ENCODE data around the gene COL4A2.

Gene COL4A2

GRCh38 chr13:110336108-110336507 lies 29.0 kb downstream of the COL4A2 start:
- 0 out of 2 replicates have a peak, but pooled peaks cover 3% of the 10 kb centered on the region for H3K4me1 ChIP-seq (ENCODE audit: control insufficient read depth, insufficient read depth, low read length)
- ChIA-PET POLR2A (no interaction called here), CTCF (no interaction called here)
- no peak overlapping the region for H3K27ac ChIP-seq (ENCODE audit: extremely low read depth, low read depth, low read length)
- H3K4me3 ChIP-seq (ENCODE audit: low read depth, low read length): no peak overlapping the region
- no peaks in the 10 kb centered on the region for H3K36me3 ChIP-seq (ENCODE audit: control insufficient read depth in 2 of 2, insufficient read depth in 1 of 2, low read length in 2 of 2)
- no peaks in the 10 kb centered on the region for H3K9me3 ChIP-seq (ENCODE audit: control insufficient read depth, insufficient read depth, low read depth, low read length)
- TF ChIP-seq GLI4 (tag by site-specific recombination; IDR thresholded peaks at IDR 0.05) (no peak), SCRT2 (tag by site-specific recombination; IDR thresholded peaks at IDR 0.05) (no peak), ZNF791 (tag by site-specific recombination; IDR thresholded peaks at IDR 0.05) (no peak), SP3 (tag by site-specific recombination; IDR thresholded peaks at IDR 0.05) (no peak), GLIS1 (tag by site-specific recombination; IDR thresholded peaks at IDR 0.05) (no peak), TCF7L2 (IDR thresholded peaks at IDR 0.05; ENCODE audit: borderline replicate concordance, low read depth, low read length) (no peak), ZNF624 (tag by site-specific recombination; IDR thresholded peaks at IDR 0.05) (no peak)

GRCh38 chr13:110336681-110337080 lies 29.6 kb downstream of the COL4A2 start:
- Histone ChIP-seq H3K4me1 (ENCODE audit: control insufficient read depth, insufficient read depth, low read length) (peaks cover 6% of the 10 kb centered on the region; the same call in 1 of the 2 replicates), H3K36me3 (ENCODE audit: control insufficient read depth in 2 of 2, insufficient read depth in 1 of 2, low read length in 2 of 2) (no peaks in the 10 kb centered on the region), H3K27ac (ENCODE audit: extremely low read depth, low read depth, low read length) (no peak overlapping the region), H3K9me3 (ENCODE audit: control insufficient read depth, insufficient read depth, low read depth, low read length) (no peaks in the 10 kb centered on the region), H3K4me3 (ENCODE audit: low read depth, low read length) (no peak overlapping the region)
- TF ChIP-seq ZNF248 (tag by site-specific recombination; IDR thresholded peaks at IDR 0.05) (no peak), ZNF664 (tag by site-specific recombination; IDR thresholded peaks at IDR 0.05) (no peak), ZNF426 (tag by site-specific recombination; IDR thresholded peaks at IDR 0.05) (no peak)
- TF ChIP-seq, protein P1, sequence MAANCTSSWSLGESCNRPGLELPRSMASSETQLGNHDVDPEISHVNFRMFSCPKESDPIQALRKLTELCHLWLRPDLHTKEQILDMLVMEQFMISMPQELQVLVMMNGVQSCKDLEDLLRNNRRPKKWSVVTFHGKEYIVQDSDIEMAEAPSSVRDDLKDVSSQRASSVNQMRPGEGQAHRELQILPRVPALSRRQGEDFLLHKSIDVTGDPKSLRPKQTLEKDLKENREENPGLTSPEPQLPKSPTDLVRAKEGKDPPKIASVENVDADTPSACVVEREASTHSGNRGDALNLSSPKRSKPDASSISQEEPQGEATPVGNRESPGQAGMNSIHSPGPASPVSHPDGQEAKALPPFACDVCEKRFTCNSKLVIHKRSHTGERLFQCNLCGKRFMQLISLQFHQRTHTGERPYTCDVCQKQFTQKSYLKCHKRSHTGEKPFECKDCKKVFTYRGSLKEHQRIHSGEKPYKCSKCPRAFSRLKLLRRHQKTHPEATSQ (tag by site-specific recombination; IDR thresholded peaks at IDR 0.05): no peak
- TF ChIP-seq, protein P2, sequence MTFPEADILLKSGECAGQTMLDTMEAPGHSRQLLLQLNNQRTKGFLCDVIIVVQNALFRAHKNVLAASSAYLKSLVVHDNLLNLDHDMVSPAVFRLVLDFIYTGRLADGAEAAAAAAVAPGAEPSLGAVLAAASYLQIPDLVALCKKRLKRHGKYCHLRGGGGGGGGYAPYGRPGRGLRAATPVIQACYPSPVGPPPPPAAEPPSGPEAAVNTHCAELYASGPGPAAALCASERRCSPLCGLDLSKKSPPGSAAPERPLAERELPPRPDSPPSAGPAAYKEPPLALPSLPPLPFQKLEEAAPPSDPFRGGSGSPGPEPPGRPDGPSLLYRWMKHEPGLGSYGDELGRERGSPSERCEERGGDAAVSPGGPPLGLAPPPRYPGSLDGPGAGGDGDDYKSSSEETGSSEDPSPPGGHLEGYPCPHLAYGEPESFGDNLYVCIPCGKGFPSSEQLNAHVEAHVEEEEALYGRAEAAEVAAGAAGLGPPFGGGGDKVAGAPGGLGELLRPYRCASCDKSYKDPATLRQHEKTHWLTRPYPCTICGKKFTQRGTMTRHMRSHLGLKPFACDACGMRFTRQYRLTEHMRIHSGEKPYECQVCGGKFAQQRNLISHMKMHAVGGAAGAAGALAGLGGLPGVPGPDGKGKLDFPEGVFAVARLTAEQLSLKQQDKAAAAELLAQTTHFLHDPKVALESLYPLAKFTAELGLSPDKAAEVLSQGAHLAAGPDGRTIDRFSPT (tag by site-specific recombination; IDR thresholded peaks at IDR 0.05): no peak
- ChIA-PET POLR2A (no interaction called here), CTCF (no interaction called here)

GRCh38 chr13:110337247-110337646 lies 30.2 kb downstream of the COL4A2 start:
- H3K9me3 ChIP-seq (ENCODE audit: control insufficient read depth, insufficient read depth, low read depth, low read length): no peaks in the 10 kb centered on the region
- no peak overlapping the region for H3K27ac ChIP-seq (ENCODE audit: extremely low read depth, low read depth, low read length)
- peaks cover 10% of the 10 kb centered on the region for H3K4me1 ChIP-seq (ENCODE audit: control insufficient read depth, insufficient read depth, low read length)
- H3K36me3 ChIP-seq (ENCODE audit: control insufficient read depth in 2 of 2, insufficient read depth in 1 of 2, low read length in 2 of 2): no peaks in the 10 kb centered on the region
- ChIA-PET CTCF (no interaction called here), POLR2A (no interaction called here)
- H3K4me3 ChIP-seq (ENCODE audit: low read depth, low read length): no peak overlapping the region
- TF ChIP-seq ZNF785 (tag by site-specific recombination; IDR thresholded peaks at IDR 0.05) (no peak), ZSCAN30 (tag by site-specific recombination; IDR thresholded peaks at IDR 0.05) (no peak), KLF7 (tag by site-specific recombination; IDR thresholded peaks at IDR 0.05; ENCODE audit: borderline replicate concordance) (no peak), ZNF843 (tag by site-specific recombination; IDR thresholded peaks at IDR 0.05) (no peak), SCRT2 (tag by site-specific recombination; IDR thresholded peaks at IDR 0.05) (no peak), ZBTB10 (tag by site-specific recombination; IDR thresholded peaks at IDR 0.05) (no peak), IKZF3 (tag by site-specific recombination; IDR thresholded peaks at IDR 0.05) (no peak), ZNF138 (tag by site-specific recombination; IDR thresholded peaks at IDR 0.05; ENCODE audit: borderline replicate concordance) (no peak), ZNF837 (tag by site-specific recombination; IDR thresholded peaks at IDR 0.05) (no peak), TCF7L2 (IDR thresholded peaks at IDR 0.05; ENCODE audit: borderline replicate concordance, low read depth, low read length) (no peak), GFI1B (tag by site-specific recombination; IDR thresholded peaks at IDR 0.05) (no peak), ZNF37A (tag by site-specific recombination; IDR thresholded peaks at IDR 0.05) (no peak), ZFP69B (tag by site-specific recombination; IDR thresholded peaks at IDR 0.05) (no peak)
- TF ChIP-seq, protein P3, sequence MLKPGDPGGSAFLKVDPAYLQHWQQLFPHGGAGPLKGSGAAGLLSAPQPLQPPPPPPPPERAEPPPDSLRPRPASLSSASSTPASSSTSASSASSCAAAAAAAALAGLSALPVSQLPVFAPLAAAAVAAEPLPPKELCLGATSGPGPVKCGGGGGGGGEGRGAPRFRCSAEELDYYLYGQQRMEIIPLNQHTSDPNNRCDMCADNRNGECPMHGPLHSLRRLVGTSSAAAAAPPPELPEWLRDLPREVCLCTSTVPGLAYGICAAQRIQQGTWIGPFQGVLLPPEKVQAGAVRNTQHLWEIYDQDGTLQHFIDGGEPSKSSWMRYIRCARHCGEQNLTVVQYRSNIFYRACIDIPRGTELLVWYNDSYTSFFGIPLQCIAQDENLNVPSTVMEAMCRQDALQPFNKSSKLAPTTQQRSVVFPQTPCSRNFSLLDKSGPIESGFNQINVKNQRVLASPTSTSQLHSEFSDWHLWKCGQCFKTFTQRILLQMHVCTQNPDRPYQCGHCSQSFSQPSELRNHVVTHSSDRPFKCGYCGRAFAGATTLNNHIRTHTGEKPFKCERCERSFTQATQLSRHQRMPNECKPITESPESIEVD (tag by site-specific recombination; IDR thresholded peaks at IDR 0.05): no peak
